ENCODE data around the gene CCT8. TPM values are rescaled to one million over a fixed set of nuclear protein-coding genes. Genes with fewer than 3 reads are reported as not detected.

The CCT8 gene
- total and polyA plus RNA-seq, 9 of the 15 experiments (the other 6 are each of a cell fraction or from before 2014, with no cell fraction given) = 451 to 1,153 (median 677) TPM

DNA sequence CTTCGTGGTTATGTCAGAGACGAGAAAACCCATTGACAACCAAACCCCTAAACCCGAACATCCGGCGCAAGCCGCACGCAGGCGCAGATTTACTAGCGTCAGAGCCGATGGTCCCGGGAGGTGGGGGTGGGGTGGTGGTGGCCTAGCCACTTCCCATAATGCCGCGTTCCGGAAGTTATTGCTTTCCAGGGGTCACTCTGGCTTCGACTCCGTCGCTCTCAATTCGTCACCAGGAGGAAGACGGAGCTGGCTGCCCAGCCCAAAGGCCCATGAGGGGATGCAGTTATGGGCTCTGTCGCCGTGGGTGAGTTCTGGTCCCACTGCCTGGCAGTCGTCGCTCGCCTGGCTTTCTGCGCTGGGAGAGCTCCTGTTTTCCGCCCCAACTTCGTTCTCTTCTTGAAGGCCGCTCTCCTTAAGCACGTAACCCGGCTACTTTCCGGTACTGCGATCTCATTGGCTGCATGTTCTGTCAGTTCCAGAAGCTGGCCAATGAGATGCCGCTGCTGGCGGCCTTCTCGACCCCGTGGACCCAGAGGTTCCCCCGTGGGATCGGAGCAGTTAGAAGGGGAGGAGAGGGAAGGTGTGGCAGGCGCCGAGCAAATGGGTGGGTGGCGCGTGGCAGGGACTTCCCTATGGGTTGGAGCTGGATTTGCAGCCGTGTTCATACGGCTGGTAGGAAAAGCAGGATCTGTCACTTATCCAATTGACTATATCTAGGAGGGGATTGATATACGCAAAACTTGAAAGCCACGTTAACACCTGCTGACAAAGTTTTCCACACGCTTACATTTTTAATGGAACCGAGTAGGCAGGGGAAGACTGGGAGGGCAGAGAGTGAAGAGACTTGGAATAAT lies 48.7 kb downstream of the CCT8 start, which contains the start of gene USP16 (continued):
- TF ChIP-seq RBM22 (IDR thresholded peaks at IDR 0.05; ENCODE audit: low read depth, low read length, poor library complexity, severe bottlenecking) = peak; percentile 32
- no peak for TF ChIP-seq TCF7L2 (IDR thresholded peaks at IDR 0.05; ENCODE audit: low read depth, low read length)
- peak; percentile 57; the same call in 1 of the 2 replicates for TF ChIP-seq JUND (IDR thresholded peaks at IDR 0.05; ENCODE audit: borderline replicate concordance, low read depth, low read length)
- TF ChIP-seq JUND (tag; IDR thresholded peaks at IDR 0.05; ENCODE audit: borderline replicate concordance, low read depth, low read length) = peak; percentile 30; the same call in 1 of the 3 replicates
- TF ChIP-seq, protein P1, sequence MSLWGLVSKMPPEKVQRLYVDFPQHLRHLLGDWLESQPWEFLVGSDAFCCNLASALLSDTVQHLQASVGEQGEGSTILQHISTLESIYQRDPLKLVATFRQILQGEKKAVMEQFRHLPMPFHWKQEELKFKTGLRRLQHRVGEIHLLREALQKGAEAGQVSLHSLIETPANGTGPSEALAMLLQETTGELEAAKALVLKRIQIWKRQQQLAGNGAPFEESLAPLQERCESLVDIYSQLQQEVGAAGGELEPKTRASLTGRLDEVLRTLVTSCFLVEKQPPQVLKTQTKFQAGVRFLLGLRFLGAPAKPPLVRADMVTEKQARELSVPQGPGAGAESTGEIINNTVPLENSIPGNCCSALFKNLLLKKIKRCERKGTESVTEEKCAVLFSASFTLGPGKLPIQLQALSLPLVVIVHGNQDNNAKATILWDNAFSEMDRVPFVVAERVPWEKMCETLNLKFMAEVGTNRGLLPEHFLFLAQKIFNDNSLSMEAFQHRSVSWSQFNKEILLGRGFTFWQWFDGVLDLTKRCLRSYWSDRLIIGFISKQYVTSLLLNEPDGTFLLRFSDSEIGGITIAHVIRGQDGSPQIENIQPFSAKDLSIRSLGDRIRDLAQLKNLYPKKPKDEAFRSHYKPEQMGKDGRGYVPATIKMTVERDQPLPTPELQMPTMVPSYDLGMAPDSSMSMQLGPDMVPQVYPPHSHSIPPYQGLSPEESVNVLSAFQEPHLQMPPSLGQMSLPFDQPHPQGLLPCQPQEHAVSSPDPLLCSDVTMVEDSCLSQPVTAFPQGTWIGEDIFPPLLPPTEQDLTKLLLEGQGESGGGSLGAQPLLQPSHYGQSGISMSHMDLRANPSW (CRISPR knock-in tag; IDR thresholded peaks at IDR 0.05) = no peak; the same call in 1 of the 2 replicates
- TF ChIP-seq PHF21A (IDR thresholded peaks at IDR 0.05; ENCODE audit: borderline replicate concordance, low read depth) = no peak
- no peak for TF ChIP-seq GATAD2B (IDR thresholded peaks at IDR 0.05; ENCODE audit: borderline replicate concordance)
- no peak for TF ChIP-seq YBX1 (IDR thresholded peaks at IDR 0.05)
- TF ChIP-seq RBM25 (IDR thresholded peaks at IDR 0.05; ENCODE audit: low read depth, low read length, severe bottlenecking) = peak; percentile 95
- TF ChIP-seq, protein P2, sequence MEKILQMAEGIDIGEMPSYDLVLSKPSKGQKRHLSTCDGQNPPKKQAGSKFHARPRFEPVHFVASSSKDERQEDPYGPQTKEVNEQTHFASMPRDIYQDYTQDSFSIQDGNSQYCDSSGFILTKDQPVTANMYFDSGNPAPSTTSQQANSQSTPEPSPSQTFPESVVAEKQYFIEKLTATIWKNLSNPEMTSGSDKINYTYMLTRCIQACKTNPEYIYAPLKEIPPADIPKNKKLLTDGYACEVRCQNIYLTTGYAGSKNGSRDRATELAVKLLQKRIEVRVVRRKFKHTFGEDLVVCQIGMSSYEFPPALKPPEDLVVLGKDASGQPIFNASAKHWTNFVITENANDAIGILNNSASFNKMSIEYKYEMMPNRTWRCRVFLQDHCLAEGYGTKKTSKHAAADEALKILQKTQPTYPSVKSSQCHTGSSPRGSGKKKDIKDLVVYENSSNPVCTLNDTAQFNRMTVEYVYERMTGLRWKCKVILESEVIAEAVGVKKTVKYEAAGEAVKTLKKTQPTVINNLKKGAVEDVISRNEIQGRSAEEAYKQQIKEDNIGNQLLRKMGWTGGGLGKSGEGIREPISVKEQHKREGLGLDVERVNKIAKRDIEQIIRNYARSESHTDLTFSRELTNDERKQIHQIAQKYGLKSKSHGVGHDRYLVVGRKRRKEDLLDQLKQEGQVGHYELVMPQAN (IDR thresholded peaks at IDR 0.05; ENCODE audit: borderline replicate concordance) = peak; percentile 96
- TF ChIP-seq, protein P3, sequence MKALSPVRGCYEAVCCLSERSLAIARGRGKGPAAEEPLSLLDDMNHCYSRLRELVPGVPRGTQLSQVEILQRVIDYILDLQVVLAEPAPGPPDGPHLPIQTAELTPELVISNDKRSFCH (CRISPR knock-in tag; IDR thresholded peaks at IDR 0.05) = no peak
- TF ChIP-seq, protein P3 (tag; IDR thresholded peaks at IDR 0.05) = peak; percentile 32; the same call in 1 of the 2 replicates
- no peak for TF ChIP-seq ILK (tag; IDR thresholded peaks at IDR 0.05; ENCODE audit: borderline replicate concordance, low read depth)
- no peak for TF ChIP-seq CBFA2T3 (IDR thresholded peaks at IDR 0.05)
- TF ChIP-seq NRF1 (conservative IDR thresholded peaks at IDR 0.05 in 1 of 2, IDR thresholded peaks at IDR 0.05 in 1 of 2) = peak; percentile 90 to 91
- TF ChIP-seq, protein P4, sequence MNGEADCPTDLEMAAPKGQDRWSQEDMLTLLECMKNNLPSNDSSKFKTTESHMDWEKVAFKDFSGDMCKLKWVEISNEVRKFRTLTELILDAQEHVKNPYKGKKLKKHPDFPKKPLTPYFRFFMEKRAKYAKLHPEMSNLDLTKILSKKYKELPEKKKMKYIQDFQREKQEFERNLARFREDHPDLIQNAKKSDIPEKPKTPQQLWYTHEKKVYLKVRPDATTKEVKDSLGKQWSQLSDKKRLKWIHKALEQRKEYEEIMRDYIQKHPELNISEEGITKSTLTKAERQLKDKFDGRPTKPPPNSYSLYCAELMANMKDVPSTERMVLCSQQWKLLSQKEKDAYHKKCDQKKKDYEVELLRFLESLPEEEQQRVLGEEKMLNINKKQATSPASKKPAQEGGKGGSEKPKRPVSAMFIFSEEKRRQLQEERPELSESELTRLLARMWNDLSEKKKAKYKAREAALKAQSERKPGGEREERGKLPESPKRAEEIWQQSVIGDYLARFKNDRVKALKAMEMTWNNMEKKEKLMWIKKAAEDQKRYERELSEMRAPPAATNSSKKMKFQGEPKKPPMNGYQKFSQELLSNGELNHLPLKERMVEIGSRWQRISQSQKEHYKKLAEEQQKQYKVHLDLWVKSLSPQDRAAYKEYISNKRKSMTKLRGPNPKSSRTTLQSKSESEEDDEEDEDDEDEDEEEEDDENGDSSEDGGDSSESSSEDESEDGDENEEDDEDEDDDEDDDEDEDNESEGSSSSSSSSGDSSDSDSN (IDR thresholded peaks at IDR 0.05; ENCODE audit: borderline replicate concordance in 1 of 2, low read depth in 2 of 2, low read length in 2 of 2) = no peak; a peak in 1 of 4 replicates

Data from K562 (cell line).